ENCODE data around the gene HDLBP.
"Not testable (repeated sequence)": the region's sequence is repeated elsewhere in the genome, so short reads cannot be mapped to it uniquely, and the experiment has no call there.

HDLBP gene

DNA sequence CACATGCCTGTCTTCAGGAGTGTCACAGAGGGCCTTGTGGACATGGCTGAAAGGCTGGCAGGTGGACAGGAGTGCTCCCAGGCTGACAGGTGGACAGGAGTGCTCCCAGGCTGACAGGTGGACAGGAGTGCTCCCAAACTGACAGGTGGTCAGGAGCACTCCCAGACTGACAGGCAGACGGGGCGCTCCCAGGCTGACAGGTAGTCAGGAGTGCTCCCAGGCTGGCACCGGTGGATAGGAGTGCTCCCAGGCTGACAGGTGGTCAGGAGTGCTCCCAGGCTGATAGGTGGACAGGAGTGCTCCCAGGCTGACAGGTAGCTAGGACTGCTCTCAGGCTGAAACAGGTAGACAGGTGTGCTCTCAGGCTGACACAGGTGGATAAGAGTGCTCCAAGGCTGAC lies 110.4 kb downstream of the HDLBP start:
- DNase-seq, result no peak

DNA sequence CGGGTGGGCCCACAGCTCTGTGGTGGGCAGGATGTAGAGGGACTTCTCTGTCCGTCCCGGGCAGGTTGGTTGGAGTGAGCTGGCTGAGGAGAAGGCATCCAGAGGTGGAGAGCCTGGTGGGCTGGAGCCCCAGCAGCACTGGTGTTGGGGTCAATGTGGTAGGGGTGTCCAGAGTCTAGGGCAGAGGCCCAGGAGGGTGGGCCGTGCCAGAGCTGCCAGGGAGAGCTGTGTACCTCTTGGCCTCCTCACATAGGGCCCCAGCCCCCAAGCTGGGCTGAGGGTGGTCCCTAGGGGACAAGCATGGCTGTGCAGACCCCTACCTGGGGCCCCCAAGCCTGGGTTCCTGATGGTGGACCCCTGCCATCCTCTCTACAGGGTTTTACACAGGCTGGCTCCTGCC lies 111.0 kb downstream of the HDLBP start:
- no peak for DNase-seq

- no peak for DNase-seq
Measured at GRCh38 chr2:241204010-241204384, 111.5 kb downstream of the HDLBP start.

- DNase-seq, result no peak
Measured at GRCh38 chr2:241203218-241204009, 112.1 kb downstream of the HDLBP start.

- DNase-seq, result no peak
Measured at GRCh38 chr2:241202681-241203080, 112.8 kb downstream of the HDLBP start.

- no peak for DNase-seq
Measured at GRCh38 chr2:241202268-241202585, 113.2 kb downstream of the HDLBP start.

GRCh38 chr2:241201445-241202267 lies 113.8 kb downstream of the HDLBP start:
- DNase-seq, result no peak

DNA sequence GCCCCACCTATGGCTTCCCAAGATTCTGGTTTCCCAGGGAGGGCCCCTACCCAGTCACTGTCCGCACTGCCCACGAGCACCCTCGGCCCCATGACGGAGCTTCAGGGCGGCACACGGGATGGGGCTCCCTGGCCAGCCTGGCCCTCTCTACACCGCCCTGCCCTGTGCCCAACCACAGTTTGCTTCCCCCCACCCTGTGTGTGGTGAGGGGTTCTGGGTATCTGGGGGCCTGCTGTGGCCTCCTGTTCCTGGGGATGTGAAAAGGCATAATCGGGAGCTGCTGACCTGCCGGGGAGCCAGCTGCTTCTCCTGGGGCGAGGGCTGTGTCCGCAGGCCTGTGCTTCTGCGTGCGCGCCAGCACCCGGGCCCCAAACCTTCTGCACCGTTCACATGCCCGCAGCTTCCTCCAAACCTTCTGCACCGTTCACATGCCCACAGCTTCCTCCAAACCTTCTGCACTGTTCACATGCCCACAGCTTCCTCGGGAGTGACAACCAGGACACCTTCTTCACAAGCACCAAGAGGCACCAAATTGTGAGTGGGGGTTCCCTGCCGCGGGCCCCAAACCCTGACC lies 114.6 kb downstream of the HDLBP start:
- DNase-seq, result no peak

GRCh38 chr2:241199897-241200821 lies 115.3 kb downstream of the HDLBP start:
- no peak for DNase-seq

GRCh38 chr2:241199286-241199685 lies 116.2 kb downstream of the HDLBP start:
- no peak for DNase-seq

DNA sequence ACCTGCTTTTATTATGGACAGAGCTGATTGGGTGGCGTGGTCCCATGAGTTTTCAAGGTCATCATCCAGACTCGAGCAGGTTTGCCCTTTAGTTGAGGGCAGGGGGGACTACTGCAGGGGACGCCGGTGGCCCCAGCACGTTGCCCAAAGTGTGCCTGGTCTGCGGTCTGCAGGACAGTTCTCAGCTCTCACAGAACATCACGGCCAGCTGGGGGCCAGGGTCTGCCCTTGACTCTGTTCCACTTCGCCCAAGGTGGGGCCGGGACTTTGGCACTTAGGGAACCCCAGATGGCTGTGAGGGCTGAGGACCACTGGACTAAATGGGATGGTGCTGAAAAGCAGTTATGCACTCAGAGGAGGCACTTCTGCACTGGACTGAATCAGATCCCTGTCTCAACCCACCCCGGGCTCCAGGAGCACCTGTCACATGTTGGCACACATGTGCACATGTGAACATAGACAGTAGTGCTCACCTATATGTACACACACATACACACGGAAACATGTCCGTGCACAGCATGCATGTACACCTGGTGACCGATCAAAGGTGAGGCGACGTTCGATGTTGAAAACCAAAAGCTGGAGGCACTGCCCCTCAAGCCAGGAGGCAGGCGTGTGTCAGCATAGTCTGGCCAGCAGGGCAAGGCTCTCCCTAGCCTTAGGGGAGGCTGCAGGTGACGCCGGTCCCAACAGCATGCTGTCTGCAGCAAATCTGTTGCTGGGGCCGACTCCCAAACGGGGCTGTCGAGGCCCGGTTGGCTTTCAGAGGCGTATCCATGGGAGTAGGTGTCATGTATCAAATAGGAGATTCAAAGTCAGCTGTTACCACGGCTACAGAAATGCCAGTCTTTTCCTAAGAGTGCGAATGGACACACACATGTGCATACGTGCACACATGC lies 116.8 kb downstream of the HDLBP start:
- no peak for DNase-seq

DNA sequence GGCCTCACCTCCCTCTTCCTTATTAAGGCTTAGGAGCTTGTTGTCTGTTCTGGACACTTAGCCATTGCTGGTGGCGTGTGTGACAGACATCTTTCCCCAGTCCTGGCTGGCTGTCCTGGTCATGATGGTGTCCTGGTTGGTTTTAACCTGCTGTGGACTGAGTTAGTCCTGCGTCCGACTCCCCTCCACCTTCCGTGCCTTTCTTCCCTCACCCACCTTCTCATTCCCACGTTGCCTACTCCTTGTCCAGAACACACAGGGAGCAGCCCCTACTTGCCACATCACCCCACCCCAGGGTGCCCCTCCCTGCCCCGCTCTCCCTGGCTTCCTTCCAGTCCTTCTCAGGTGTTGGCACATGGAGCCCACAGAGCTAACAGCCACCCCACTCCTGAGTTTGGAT lies 117.5 kb downstream of the HDLBP start:
- no peak for DNase-seq

- DNase-seq, result not testable (repeated sequence)
Measured at GRCh38 chr2:241197246-241197645, 118.2 kb downstream of the HDLBP start.

- DNase-seq, result no peak
Measured at GRCh38 chr2:241195506-241196130, 119.9 kb downstream of the HDLBP start.

DNA sequence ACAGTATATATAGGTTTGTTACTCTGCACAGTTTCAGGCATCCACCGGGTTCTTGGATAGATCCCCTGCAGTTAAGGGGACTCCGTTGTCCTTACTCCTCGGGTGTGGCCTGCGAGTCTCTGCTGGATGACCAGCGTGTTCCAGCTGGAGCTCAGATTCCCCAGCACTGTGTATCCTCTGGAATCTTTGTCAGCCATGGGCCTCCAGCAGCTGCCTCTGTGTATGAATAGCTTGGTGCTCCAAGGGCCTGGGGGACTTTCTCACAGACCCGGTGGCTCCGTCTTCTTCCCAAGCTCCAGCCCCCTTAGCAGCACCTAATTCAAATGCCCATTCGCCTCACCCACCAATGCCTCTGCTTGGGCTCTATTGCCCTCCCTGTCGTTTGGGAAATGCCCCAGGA lies 120.7 kb downstream of the HDLBP start:
- no peak for DNase-seq

- no peak for DNase-seq
Measured at GRCh38 chr2:241193271-241193670, 122.2 kb downstream of the HDLBP start.

GRCh38 chr2:241191081-241191480 lies 124.4 kb downstream of the HDLBP start:
- DNase-seq, result no peak

DNA sequence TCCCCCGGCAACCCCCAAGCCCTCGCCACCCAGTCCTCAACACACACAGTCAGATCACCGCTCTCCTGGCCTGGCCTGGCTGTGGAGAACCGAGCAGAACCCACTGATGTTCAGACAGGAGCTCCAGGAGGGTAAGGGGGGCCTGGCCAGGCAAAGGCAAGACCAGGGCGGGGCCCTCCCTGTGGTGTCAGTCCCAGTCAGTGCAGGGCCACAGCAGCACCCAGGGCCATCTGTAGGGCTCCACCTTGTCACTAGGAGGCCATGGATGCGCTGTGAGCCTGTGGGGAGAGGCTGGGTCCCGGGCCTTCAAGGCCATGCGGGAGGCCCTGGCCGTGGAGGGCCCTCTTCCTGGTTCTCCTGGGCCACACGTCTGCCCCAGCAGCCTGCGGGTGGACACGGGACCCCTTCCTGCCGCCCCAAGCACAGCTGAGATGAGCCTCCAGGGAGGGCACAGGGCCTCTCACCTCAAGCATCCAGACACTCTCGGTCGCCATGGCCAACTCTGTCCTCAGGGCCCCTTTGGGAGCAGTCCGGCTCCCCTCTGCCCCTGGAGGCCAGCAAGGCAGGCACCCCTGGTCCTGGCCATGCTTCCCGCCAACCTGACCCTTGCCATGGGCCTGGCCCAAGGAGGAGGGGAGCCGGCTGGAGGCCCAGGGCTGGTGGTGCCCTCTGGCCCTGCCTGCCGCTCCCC lies 125.0 kb downstream of the HDLBP start:
- DNase-seq, result no peak

DNA sequence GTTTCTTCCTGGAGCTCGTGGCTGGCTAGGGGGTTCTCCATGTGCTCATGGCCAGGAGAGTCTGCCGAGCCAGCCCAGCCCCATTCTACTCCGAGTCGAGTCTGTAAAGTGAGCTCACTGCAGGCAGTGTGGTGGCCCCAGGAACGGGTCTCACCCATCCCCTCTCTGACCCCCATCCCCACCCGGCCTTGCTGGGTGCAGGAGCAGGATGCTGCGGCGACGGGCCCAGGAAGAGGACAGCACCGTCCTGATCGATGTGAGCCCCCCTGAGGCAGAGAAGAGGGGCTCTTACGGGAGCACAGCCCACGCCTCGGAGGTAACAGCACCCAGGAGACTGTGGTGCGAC lies 125.6 kb downstream of the HDLBP start:
- no peak for DNase-seq

DNA sequence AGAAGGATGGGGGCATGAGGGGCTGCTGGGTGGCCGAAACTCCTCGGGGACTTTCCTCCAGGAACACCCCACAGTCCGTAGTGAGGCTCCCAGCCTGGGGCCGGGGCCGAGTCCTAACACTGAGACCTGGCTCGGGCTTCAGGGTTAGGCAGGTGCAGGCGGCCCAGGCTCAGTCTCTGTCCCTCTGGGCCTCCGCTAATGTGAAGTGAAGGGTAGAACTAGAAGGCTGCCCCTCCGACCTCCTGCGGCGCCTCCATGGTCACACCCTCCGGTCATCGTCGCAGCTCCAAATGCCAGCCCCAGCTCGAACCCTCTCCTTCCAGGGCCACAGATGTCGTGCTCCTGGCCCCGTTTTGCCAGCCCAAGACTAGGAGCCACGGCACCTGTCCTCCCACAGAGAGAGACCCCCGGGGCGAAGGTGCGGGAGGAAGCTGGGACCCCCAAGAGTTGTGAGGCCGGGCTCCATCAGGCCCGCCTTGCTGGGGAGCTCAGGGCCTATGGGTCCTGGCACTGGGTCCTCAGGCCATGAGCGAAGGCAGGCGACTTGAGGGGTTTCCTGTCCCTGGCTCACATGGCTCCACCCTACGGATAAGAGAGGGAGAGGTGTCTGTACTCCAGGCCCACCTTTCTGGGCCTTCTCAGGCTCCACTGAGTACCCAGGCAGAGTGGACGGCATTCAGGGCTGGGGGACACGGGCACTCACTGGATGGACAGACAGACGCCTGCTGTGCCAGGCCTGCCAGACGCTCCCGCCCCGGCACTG lies 126.2 kb downstream of the HDLBP start:
- DNase-seq, result no peak

Measured in DMS79 treated with DMSO at 0.1 percent for 48 hours (cell line).